IPS-18a (cell line): ENCODE results near the gene HDC.

Source experiments
- H3K27ac ChIP-seq: one replicate; pipeline ENCODE4 v1.5.1; 2013; ENCODE audit warnings: low read length
- H3K27me3 ChIP-seq: one replicate; pipeline ENCODE4 v1.6.1; 2013; ENCODE audit warnings: mild to moderate bottlenecking, low read length; ENCODE audit not compliant: control insufficient read depth, insufficient read depth
- H3K36me3 ChIP-seq: one replicate; pipeline ENCODE4 v1.6.1; 2013; ENCODE audit warnings: low read depth, low read length; ENCODE audit not compliant: control insufficient read depth
- H3K4me1 ChIP-seq: one replicate; pipeline ENCODE4 v1.6.1; 2013; ENCODE audit warnings: low read depth, low read length; ENCODE audit not compliant: control insufficient read depth
- H3K4me3 ChIP-seq: one replicate; pipeline ENCODE4 v1.5.1; 2013; ENCODE audit warnings: low read length
- H3K9ac ChIP-seq: one replicate; pipeline ENCODE4 v1.6.1; 2013; ENCODE audit warnings: mild to moderate bottlenecking, low read length, moderate library complexity
- H3K9me3 ChIP-seq: one replicate; pipeline ENCODE4 v1.6.1; 2013; ENCODE audit warnings: low read depth, low read length; ENCODE audit not compliant: control insufficient read depth

HDC gene

GRCh38 chr15:50265620-50266019 lies at the start of gene HDC:
Gene HDC (minus strand): TSS chr15:50265726. CDS start chr15:50265623, 103 bp downstream.
- H3K9me3 ChIP-seq, result no peaks in the 10 kb centered on the region
- H3K9ac ChIP-seq, result no peak within 1 kb of the TSS
- no peaks in the 10 kb centered on the region for H3K4me1 ChIP-seq
- no peak within 1 kb of the TSS for H3K27ac ChIP-seq
- H3K4me3 ChIP-seq, result no peak within 1 kb of the TSS
- no peaks in the 10 kb centered on the region for H3K36me3 ChIP-seq
- no peaks in the 10 kb centered on the region for H3K27me3 ChIP-seq

- Histone ChIP-seq H3K27ac (no peak overlapping the region), H3K27me3 (no peaks in the 10 kb centered on the region), H3K4me1 (no peaks in the 10 kb centered on the region), H3K9me3 (no peaks in the 10 kb centered on the region), H3K36me3 (peaks cover 6% of the 10 kb centered on the region), H3K4me3 (no peak overlapping the region), H3K9ac (no peak overlapping the region)
These were observed 47.1 kb upstream of the HDC start for GRCh38 chr15:50312636-50313035.

GRCh38 chr15:50307799-50308198 lies 42.3 kb upstream of the HDC start:
- Histone ChIP-seq H3K36me3 (peaks cover 20% of the 10 kb centered on the region), H3K9me3 (no peaks in the 10 kb centered on the region), H3K27ac (no peak overlapping the region), H3K4me1 (no peaks in the 10 kb centered on the region), H3K9ac (no peak overlapping the region), H3K27me3 (no peaks in the 10 kb centered on the region), H3K4me3 (no peak overlapping the region)

- no peak overlapping the region for H3K27ac ChIP-seq
- no peaks in the 10 kb centered on the region for H3K27me3 ChIP-seq
- H3K4me1 ChIP-seq, result no peaks in the 10 kb centered on the region
- peaks cover 43% of the 10 kb centered on the region for H3K36me3 ChIP-seq
- H3K9me3 ChIP-seq, result no peaks in the 10 kb centered on the region
- no peak overlapping the region for H3K9ac ChIP-seq
- H3K4me3 ChIP-seq, result no peak overlapping the region
These were observed 39.3 kb upstream of the HDC start for GRCh38 chr15:50304836-50305235.

GRCh38 chr15:50302581-50302980 lies 37.1 kb upstream of the HDC start:
- H3K27ac ChIP-seq, result no peak overlapping the region
- no peak overlapping the region for H3K4me3 ChIP-seq
- peaks cover 54% of the 10 kb centered on the region for H3K36me3 ChIP-seq
- H3K9ac ChIP-seq, result no peak overlapping the region
- H3K4me1 ChIP-seq, result no peaks in the 10 kb centered on the region
- no peaks in the 10 kb centered on the region for H3K9me3 ChIP-seq
- H3K27me3 ChIP-seq, result no peaks in the 10 kb centered on the region

- Histone ChIP-seq H3K9ac (no peak overlapping the region), H3K9me3 (no peaks in the 10 kb centered on the region), H3K27me3 (no peaks in the 10 kb centered on the region), H3K36me3 (peaks cover 56% of the 10 kb centered on the region), H3K4me3 (no peak overlapping the region), H3K27ac (no peak overlapping the region), H3K4me1 (no peaks in the 10 kb centered on the region)
These were observed 32.8 kb upstream of the HDC start for GRCh38 chr15:50298340-50298739.

GRCh38 chr15:50295966-50296365 lies 30.4 kb upstream of the HDC start:
- no peak overlapping the region for H3K27ac ChIP-seq
- H3K36me3 ChIP-seq, result peaks cover 45% of the 10 kb centered on the region
- H3K4me3 ChIP-seq, result no peak overlapping the region
- H3K9me3 ChIP-seq, result no peaks in the 10 kb centered on the region
- H3K27me3 ChIP-seq, result no peaks in the 10 kb centered on the region
- H3K9ac ChIP-seq, result no peak overlapping the region
- H3K4me1 ChIP-seq, result no peaks in the 10 kb centered on the region

GRCh38 chr15:50289749-50290148 lies 24.2 kb upstream of the HDC start:
- Histone ChIP-seq H3K27me3 (no peaks in the 10 kb centered on the region), H3K27ac (no peak overlapping the region), H3K9ac (no peak overlapping the region), H3K36me3 (peaks cover 24% of the 10 kb centered on the region), H3K4me3 (no peak overlapping the region), H3K9me3 (no peaks in the 10 kb centered on the region), H3K4me1 (no peaks in the 10 kb centered on the region)

GRCh38 chr15:50287324-50288116 lies 22.0 kb upstream of the HDC start:
- H3K27me3 ChIP-seq, result no peaks in the 10 kb centered on the region
- H3K36me3 ChIP-seq, result peaks cover 26% of the 10 kb centered on the region
- no peaks in the 10 kb centered on the region for H3K9me3 ChIP-seq
- H3K4me3 ChIP-seq, result no peak overlapping the region
- no peaks in the 10 kb centered on the region for H3K4me1 ChIP-seq
- H3K27ac ChIP-seq, result no peak overlapping the region
- H3K9ac ChIP-seq, result no peak overlapping the region

- no peaks in the 10 kb centered on the region for H3K27me3 ChIP-seq
- H3K27ac ChIP-seq, result no peak overlapping the region
- H3K4me3 ChIP-seq, result no peak overlapping the region
- peaks cover 9% of the 10 kb centered on the region for H3K36me3 ChIP-seq
- no peak overlapping the region for H3K9ac ChIP-seq
- no peaks in the 10 kb centered on the region for H3K9me3 ChIP-seq
- no peaks in the 10 kb centered on the region for H3K4me1 ChIP-seq
These were observed 15.9 kb upstream of the HDC start for GRCh38 chr15:50281427-50281826.

GRCh38 chr15:50280271-50280670 lies 14.7 kb upstream of the HDC start:
- no peak overlapping the region for H3K27ac ChIP-seq
- H3K9ac ChIP-seq, result no peak overlapping the region
- no peaks in the 10 kb centered on the region for H3K4me1 ChIP-seq
- no peaks in the 10 kb centered on the region for H3K9me3 ChIP-seq
- no peak overlapping the region for H3K4me3 ChIP-seq
- peaks cover 5% of the 10 kb centered on the region for H3K36me3 ChIP-seq
- H3K27me3 ChIP-seq, result no peaks in the 10 kb centered on the region

GRCh38 chr15:50278496-50278895 lies 13.0 kb upstream of the HDC start:
- H3K27ac ChIP-seq, result no peak overlapping the region

More at GRCh38 chr15:50278496-50278895, 13.0 kb upstream of the HDC start:
- no peaks in the 10 kb centered on the region for H3K27me3 ChIP-seq
- H3K9me3 ChIP-seq, result no peaks in the 10 kb centered on the region
- H3K9ac ChIP-seq, result no peak overlapping the region
- no peaks in the 10 kb centered on the region for H3K4me1 ChIP-seq
- H3K4me3 ChIP-seq, result no peak overlapping the region
- H3K36me3 ChIP-seq, result no peaks in the 10 kb centered on the region
